Vagina (tissue), 2 donors: ENCODE measurements around the gene NCOA7. TPM values are rescaled to one million over a fixed set of nuclear protein-coding genes. Genes with fewer than 3 reads are reported as not detected.

Source experiments
- DNase-seq, 2 donors: peaks; one replicate each; pipeline ENCODE4 v3.0.0-alpha.2; 2017; ENCODE audit errors: extremely low spot score in 2 of 2
- H3K27ac ChIP-seq: fragments of 200-600 bp; sonication (generic); one replicate; pipeline ENCODE4 v1.5.1; 2019
- H3K27me3 ChIP-seq: fragments of 200-600 bp; sonication (generic); one replicate; pipeline ENCODE4 v1.5.1; 2019
- H3K36me3 ChIP-seq, 2 donors: fragments of 200-600 bp; sonication (generic); one replicate each; pipeline ENCODE4 v1.5.1; 2017 to 2019
- H3K4me1 ChIP-seq: fragments of 200-600 bp; sonication (generic); one replicate; pipeline ENCODE4 v1.5.1; 2019
- H3K4me3 ChIP-seq, 2 donors: fragments of 200-600 bp; sonication (generic); 1 replicate in 1 of 2; 2 replicates in 1 of 2; pipeline ENCODE4 v1.5.1; 2016 to 2019
- H3K9me3 ChIP-seq: fragments of 200-600 bp; sonication (generic); one replicate; pipeline ENCODE4 v1.5.1; 2019
- CTCF ChIP-seq, 3 experiments: fragments of 450-650 bp in 2 of 3; fragments of 200-600 bp in 1 of 3; sonication (generic) in 1 of 3; IDR thresholded peaks; one replicate each; pipeline ENCODE4 v1.5.1; 2017 to 2019; ENCODE audit warnings: antibody characterized with exemption in 3 of 3, mild to moderate bottlenecking in 2 of 3, moderate library complexity in 2 of 3
- POLR2A ChIP-seq, 2 donors: fragments of 450-650 bp; IDR thresholded peaks; one replicate each; pipeline ENCODE4 v1.6.1; 2017; ENCODE audit warnings: antibody characterized with exemption in 2 of 2, mild to moderate bottlenecking in 2 of 2, moderate library complexity in 2 of 2
- POLR2AphosphoS5 ChIP-seq, 2 donors: sonication (generic); formaldehyde crosslinking; IDR thresholded peaks; one replicate each; pipeline ENCODE4 v1.9.0; 2017; ENCODE audit warnings: antibody characterized with exemption in 2 of 2, mild to moderate bottlenecking in 2 of 2, low read depth in 1 of 2; ENCODE audit not compliant: insufficient read depth in 1 of 2
- intact Hi-C: fragments of 100-400 bp; cut with DNase I; formaldehyde crosslinking; loops from one replicate; pipeline ENCODE4 v1.15.1; 2023
- total RNA-seq: library from RNA; depleted of rRNA; stranded (reverse); fragments of >200 nt; gene quantifications from one replicate; pipeline ENCODE4 v1.2.3, GENCODE V29; 2016

Gene NCOA7
- total RNA-seq, 1 donor from 2014 or later: 48.6 TPM

GRCh38 chr6:125751334-125751916, 39.3 kb upstream of the NCOA7 start:
- TF ChIP-seq POLR2AphosphoS5 (IDR thresholded peaks at IDR 0.05; ENCODE audit: insufficient read depth in 1 of 2, low read depth in 1 of 2): no peak
- no peak for TF ChIP-seq CTCF (IDR thresholded peaks at IDR 0.05)
- no peak for TF ChIP-seq POLR2A (IDR thresholded peaks at IDR 0.05)
- DNase-seq: no peak
- Histone ChIP-seq H3K4me3 (peak overlapping the region in 1 of 2 donors; percentile 64), H3K27ac (no peak overlapping the region), H3K36me3 (no peaks in the 10 kb centered on the region), H3K9me3 (no peaks in the 10 kb centered on the region), H3K4me1 (peaks cover 37% of the 10 kb centered on the region), H3K27me3 (no peaks in the 10 kb centered on the region)
- intact Hi-C loops: no loop called here

- H3K9me3 ChIP-seq: no peaks in the 10 kb centered on the region
- no peaks in the 10 kb centered on the region for H3K36me3 ChIP-seq
- H3K4me1 ChIP-seq: peaks cover 23% of the 10 kb centered on the region
- H3K27ac ChIP-seq: no peak overlapping the region
- DNase-seq: no peak
- H3K4me3 ChIP-seq: peak overlapping the region in 1 of 2 donors; percentile 64
- TF ChIP-seq POLR2A (IDR thresholded peaks at IDR 0.05): no peak
- TF ChIP-seq CTCF (IDR thresholded peaks at IDR 0.05): no peak
- no peak for TF ChIP-seq POLR2AphosphoS5 (IDR thresholded peaks at IDR 0.05; ENCODE audit: insufficient read depth in 1 of 2, low read depth in 1 of 2)
- intact Hi-C loops: no loop called here
- no peaks in the 10 kb centered on the region for H3K27me3 ChIP-seq
Measured at GRCh38 chr6:125752773-125753172, 38.0 kb upstream of the NCOA7 start.

- Histone ChIP-seq H3K27me3 (no peaks in the 10 kb centered on the region), H3K27ac (no peak overlapping the region)
- intact Hi-C loops: no loop called here
Measured at GRCh38 chr6:125753218-125753936, 37.4 kb upstream of the NCOA7 start.

GRCh38 chr6:125753937-125754259, 36.9 kb upstream of the NCOA7 start:
- intact Hi-C loops: no loop called here
- Histone ChIP-seq H3K4me3 (no peak overlapping the region), H3K4me1 (peaks cover 12% of the 10 kb centered on the region), H3K36me3 (no peaks in the 10 kb centered on the region), H3K9me3 (no peaks in the 10 kb centered on the region), H3K27ac (no peak overlapping the region), H3K27me3 (no peaks in the 10 kb centered on the region)
- TF ChIP-seq CTCF (IDR thresholded peaks at IDR 0.05): peak in 1 of 3 experiments; percentile 3
- TF ChIP-seq POLR2AphosphoS5 (IDR thresholded peaks at IDR 0.05; ENCODE audit: insufficient read depth in 1 of 2, low read depth in 1 of 2): no peak
- no peak for DNase-seq

More at GRCh38 chr6:125753218-125753936, 37.4 kb upstream of the NCOA7 start:
- DNase-seq: no peak
- TF ChIP-seq POLR2A (IDR thresholded peaks at IDR 0.05) (no peak), CTCF (IDR thresholded peaks at IDR 0.05) (peak in 2 of 3 experiments; percentile 24)
- Histone ChIP-seq H3K4me3 (peak overlapping the region in 1 of 2 donors; percentile 64), H3K9me3 (no peaks in the 10 kb centered on the region), H3K36me3 (no peaks in the 10 kb centered on the region), H3K4me1 (peaks cover 17% of the 10 kb centered on the region)

GRCh38 chr6:125754566-125754965, 36.2 kb upstream of the NCOA7 start:
- no peak for DNase-seq
- intact Hi-C loops: no loop called here
- no peak overlapping the region for H3K4me3 ChIP-seq
- TF ChIP-seq CTCF (IDR thresholded peaks at IDR 0.05): no peak
- TF ChIP-seq POLR2A (IDR thresholded peaks at IDR 0.05): no peak
- TF ChIP-seq POLR2AphosphoS5 (IDR thresholded peaks at IDR 0.05; ENCODE audit: insufficient read depth in 1 of 2, low read depth in 1 of 2): no peak
- no peak overlapping the region for H3K27ac ChIP-seq
- H3K9me3 ChIP-seq: no peaks in the 10 kb centered on the region
- no peaks in the 10 kb centered on the region for H3K36me3 ChIP-seq
- no peaks in the 10 kb centered on the region for H3K27me3 ChIP-seq
- H3K4me1 ChIP-seq: peaks cover 10% of the 10 kb centered on the region
